GM10847 (cell line): Measurements from ENCODE around the gene DRG2.

Experiments
- POLR2A ChIP-seq: IDR thresholded peaks from 2 replicates; pipeline ENCODE4 v1.6.1; 2011; ENCODE audit not compliant: insufficient read length; ENCODE audit errors: extremely low read depth

The DRG2 gene

GRCh38 chr17:18064053-18064452 lies 23.7 kb upstream of the DRG2 start:
- TF ChIP-seq POLR2A: no peak

- no peak for TF ChIP-seq POLR2A
Measured at GRCh38 chr17:18065546-18065945, 22.2 kb upstream of the DRG2 start.

- TF ChIP-seq POLR2A: no peak
Measured at GRCh38 chr17:18066866-18067265, 20.9 kb upstream of the DRG2 start.

- no peak for TF ChIP-seq POLR2A
Measured at GRCh38 chr17:18069101-18069500, 18.6 kb upstream of the DRG2 start.

- no peak for TF ChIP-seq POLR2A
Measured at GRCh38 chr17:18070861-18071340, 16.8 kb upstream of the DRG2 start.

GRCh38 chr17:18071751-18072150 lies 16.0 kb upstream of the DRG2 start:
- no peak for TF ChIP-seq POLR2A

- TF ChIP-seq POLR2A: no peak
Measured at GRCh38 chr17:18074566-18075272, 13.0 kb upstream of the DRG2 start.

- TF ChIP-seq POLR2A: no peak
Measured at GRCh38 chr17:18076936-18077335, 10.8 kb upstream of the DRG2 start.

- no peak for TF ChIP-seq POLR2A
Measured at GRCh38 chr17:18079543-18079942, 8.2 kb upstream of the DRG2 start.

- no peak for TF ChIP-seq POLR2A
Measured at GRCh38 chr17:18084256-18084655, 3.5 kb upstream of the DRG2 start.

- TF ChIP-seq POLR2A: no peak
Measured at GRCh38 chr17:18089613-18090012, 1.9 kb downstream of the DRG2 start.

GRCh38 chr17:18093616-18094408 lies 6.1 kb downstream of the DRG2 start:
- TF ChIP-seq POLR2A: no peak

- no peak for TF ChIP-seq POLR2A
Measured at GRCh38 chr17:18094409-18094807, 6.7 kb downstream of the DRG2 start.

GRCh38 chr17:18099516-18099915 lies 11.8 kb downstream of the DRG2 start:
- TF ChIP-seq POLR2A: no peak

- TF ChIP-seq POLR2A: no peak
Measured at GRCh38 chr17:18100616-18101015, 12.9 kb downstream of the DRG2 start.

GRCh38 chr17:18101828-18102227 lies 14.1 kb downstream of the DRG2 start:
- no peak for TF ChIP-seq POLR2A
